Activated T-cell treated with anti-CD3 and anti-CD28 coated beads, Interleukin-2, amount 50 U/mL, for 72 hours (primary cell): Measurements from ENCODE around the gene CACHD1. TPM values are rescaled to one million over a fixed set of nuclear protein-coding genes. Genes with fewer than 3 reads are reported as not detected.

Source experiments
- ATAC-seq, 2 donors: fragments of 150-1000 bp; cut with Tn5 transposase; replicated peaks in 1 of 2; 2 replicates each; pipeline ENCODE4 v1.10.0; 2021; ENCODE audit warnings: moderate library complexity in 2 of 2, mild to moderate bottlenecking in 1 of 2
- DNase-seq, 2 donors: peaks; one replicate each; pipeline ENCODE4 v3.0.0; 2021 to 2022; ENCODE audit warnings: mixed read lengths in 1 of 2
- H3K27ac Mint-ChIP-seq: one replicate; pipeline ENCODE4 v1.8.0; 2022; ENCODE audit warnings: mild to moderate bottlenecking, moderate library complexity, mixed read lengths
- H3K27me3 Mint-ChIP-seq: one replicate; pipeline ENCODE4 v1.8.0; 2022; ENCODE audit warnings: low read depth, mixed read lengths
- H3K36me3 Mint-ChIP-seq, 2 donors: one replicate each; pipeline ENCODE4 v1.8.0; 2022; ENCODE audit warnings: mixed read lengths in 2 of 2, mild to moderate bottlenecking in 1 of 2; ENCODE audit not compliant: insufficient read depth in 2 of 2
- H3K4me1 Mint-ChIP-seq: one replicate; pipeline ENCODE4 v1.8.0; 2022; ENCODE audit warnings: low read depth, mixed read lengths
- H3K4me3 Mint-ChIP-seq, 2 donors: one replicate each; pipeline ENCODE4 v1.8.0; 2022; ENCODE audit warnings: mild to moderate bottlenecking in 2 of 2, mixed read lengths in 2 of 2, moderate library complexity in 2 of 2
- H3K9me3 Mint-ChIP-seq, 2 donors: one replicate each; pipeline ENCODE4 v1.8.0; 2022; ENCODE audit warnings: mixed read lengths in 2 of 2
- total RNA-seq, 2 donors: library from RNA; stranded (reverse); gene quantifications; one replicate each; pipeline ENCODE4 v1.2.3, GENCODE V29; 2022

Gene CACHD1
- total RNA-seq, 2 donors from 2014 or later, result 1.6 to 3.7 TPM

GRCh38 chr1:64458915-64459314 lies 11.0 kb upstream of the CACHD1 start:
- Mint-ChIP-seq H3K36me3 (no peaks in the 10 kb centered on the region), H3K9me3 (no peaks in the 10 kb centered on the region), H3K4me1 (no peaks in the 10 kb centered on the region), H3K27me3 (no peaks in the 10 kb centered on the region), H3K27ac (no peak overlapping the region), H3K4me3 (no peak overlapping the region)
- DNase-seq (no peak), ATAC-seq (no peak)

DNA sequence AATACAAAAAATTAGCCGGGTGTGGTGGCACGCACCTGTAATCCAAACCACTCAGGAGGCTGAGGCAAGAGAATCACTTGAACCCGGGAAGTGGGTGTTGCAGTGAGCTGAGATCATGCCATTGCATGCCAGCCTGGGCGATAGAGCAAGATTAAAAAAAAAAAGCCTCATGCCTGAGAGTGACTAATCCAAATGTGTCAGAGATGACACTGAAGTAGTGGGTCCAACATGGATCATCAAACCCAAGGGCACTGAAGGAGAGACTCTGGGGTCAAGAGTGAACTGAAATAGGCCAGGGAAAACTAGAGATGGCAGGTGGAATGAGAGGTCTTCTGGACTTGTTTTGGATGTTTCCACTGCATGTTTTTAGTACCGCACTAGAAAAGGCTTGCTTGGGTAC lies 10.2 kb upstream of the CACHD1 start:
- no peak for DNase-seq
- no peak for ATAC-seq
- Mint-ChIP-seq H3K9me3 (no peaks in the 10 kb centered on the region), H3K27ac (no peak overlapping the region), H3K36me3 (no peaks in the 10 kb centered on the region), H3K4me3 (no peak overlapping the region), H3K27me3 (no peaks in the 10 kb centered on the region), H3K4me1 (no peaks in the 10 kb centered on the region)

GRCh38 chr1:64466033-64466432 lies 3.9 kb upstream of the CACHD1 start:
- no peak overlapping the region for H3K27ac Mint-ChIP-seq
- H3K9me3 Mint-ChIP-seq, result no peaks in the 10 kb centered on the region
- H3K4me3 Mint-ChIP-seq, result no peak overlapping the region
- ATAC-seq, result no peak
- no peak for DNase-seq
- peaks cover 4% of the 10 kb centered on the region for H3K4me1 Mint-ChIP-seq
- no peaks in the 10 kb centered on the region for H3K36me3 Mint-ChIP-seq
- H3K27me3 Mint-ChIP-seq, result peaks cover 28% of the 10 kb centered on the region

GRCh38 chr1:64469116-64469976 lies 583 bp upstream of the CACHD1 start:
- H3K27me3 Mint-ChIP-seq, result peaks cover 42% of the 10 kb centered on the region

DNA sequence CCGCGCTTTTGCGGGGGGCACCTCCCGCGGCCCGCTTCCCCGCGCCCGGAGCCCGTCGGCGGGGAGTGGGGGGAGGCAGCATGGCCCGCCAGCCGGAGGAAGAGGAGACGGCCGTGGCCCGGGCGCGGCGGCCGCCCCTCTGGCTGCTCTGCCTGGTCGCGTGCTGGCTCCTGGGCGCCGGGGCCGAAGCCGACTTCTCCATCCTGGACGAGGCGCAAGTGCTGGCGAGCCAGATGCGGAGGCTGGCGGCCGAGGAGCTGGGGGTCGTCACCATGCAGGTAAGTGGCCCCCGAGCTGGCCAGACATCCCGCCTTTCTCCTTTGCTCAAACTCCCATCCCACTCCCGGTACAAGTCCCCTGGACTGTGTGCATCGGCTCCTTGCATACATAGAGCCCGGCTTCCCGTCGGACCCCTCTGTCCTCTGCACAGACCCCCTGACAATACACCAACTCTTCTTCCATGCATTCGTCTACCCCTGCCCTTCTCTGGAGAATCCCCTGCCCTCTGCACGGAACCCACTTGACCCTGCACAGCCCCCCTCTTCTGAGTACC lies 812 bp downstream of the CACHD1 start:
- DNase-seq, result peak; percentile 25 to 29
- Mint-ChIP-seq H3K27ac (no peak overlapping the region), H3K4me1 (peaks cover 17% of the 10 kb centered on the region), H3K27me3 (peaks cover 42% of the 10 kb centered on the region), H3K36me3 (peaks cover 0 to 1% of the 10 kb centered on the region in 2 donors), H3K4me3 (peak overlapping the region; percentile 79 to 93), H3K9me3 (no peaks in the 10 kb centered on the region)
- peak; percentile 52 to 54 for ATAC-seq

More at GRCh38 chr1:64469116-64469976, 583 bp upstream of the CACHD1 start:
- Mint-ChIP-seq H3K4me1 (peaks cover 17% of the 10 kb centered on the region), H3K9me3 (no peaks in the 10 kb centered on the region), H3K36me3 (peaks cover 0 to 1% of the 10 kb centered on the region in 2 donors), H3K27ac (no peak overlapping the region), H3K4me3 (peak overlapping the region; percentile 68 to 93)
- ATAC-seq (peak; percentile 1 to 2), DNase-seq (peak in 1 of 2 donors; percentile 6)

DNA sequence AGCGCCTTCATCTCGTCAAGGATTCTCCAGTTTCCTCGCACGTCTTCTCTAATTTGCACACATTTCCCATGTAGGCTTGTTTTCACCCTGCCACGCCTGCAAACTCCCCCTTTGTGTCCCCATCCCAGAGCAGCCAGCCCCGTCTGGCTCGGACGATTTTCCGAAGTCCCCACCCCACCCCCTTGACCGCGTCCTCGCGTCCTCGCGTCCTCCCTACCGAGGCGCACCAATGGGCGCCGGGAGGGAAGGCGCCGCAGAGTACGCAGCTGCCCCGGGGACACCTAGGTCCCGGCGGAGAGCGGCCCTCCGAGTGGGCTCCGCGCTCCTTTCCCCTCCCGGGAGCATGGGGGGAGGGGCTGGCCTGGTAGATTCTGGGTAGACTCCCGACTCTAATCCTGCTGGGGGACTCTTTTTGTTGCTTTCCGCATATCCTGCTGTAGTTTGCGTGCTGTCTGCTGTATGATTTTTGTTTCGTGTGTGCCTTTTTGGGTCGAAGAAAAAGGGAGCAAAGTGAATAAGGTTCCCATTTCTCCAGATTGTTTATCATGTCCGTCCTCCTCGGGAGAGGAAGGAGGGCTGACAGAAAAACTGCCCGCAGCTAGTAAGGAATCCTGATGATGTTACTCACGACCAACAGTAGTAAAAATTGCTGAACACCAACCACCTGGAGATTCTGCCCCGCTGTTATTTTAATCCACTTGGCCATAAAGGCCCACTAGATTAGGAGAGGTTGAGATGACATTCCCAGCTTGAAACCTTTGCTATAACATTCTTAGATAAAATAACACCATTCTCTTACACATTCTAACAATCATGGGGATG lies 1.5 kb downstream of the CACHD1 start:
- Mint-ChIP-seq H3K36me3 (peaks cover 0 to 1% of the 10 kb centered on the region in 2 donors), H3K27ac (no peak overlapping the region), H3K4me3 (peak overlapping the region; percentile 79 to 93), H3K4me1 (peaks cover 17% of the 10 kb centered on the region), H3K27me3 (peaks cover 42% of the 10 kb centered on the region), H3K9me3 (no peaks in the 10 kb centered on the region)
- peak; percentile 28 to 33 for ATAC-seq
- peak; percentile 11 to 23 for DNase-seq

GRCh38 chr1:64472040-64472376 lies 2.1 kb downstream of the CACHD1 start:
- DNase-seq, result no peak
- Mint-ChIP-seq H3K9me3 (no peaks in the 10 kb centered on the region), H3K27ac (peak overlapping the region; percentile 3), H3K4me3 (peak overlapping the region; percentile 79 to 93), H3K36me3 (peaks cover 0 to 1% of the 10 kb centered on the region in 2 donors), H3K4me1 (peaks cover 17% of the 10 kb centered on the region), H3K27me3 (peaks cover 42% of the 10 kb centered on the region)
- no peak for ATAC-seq

DNA sequence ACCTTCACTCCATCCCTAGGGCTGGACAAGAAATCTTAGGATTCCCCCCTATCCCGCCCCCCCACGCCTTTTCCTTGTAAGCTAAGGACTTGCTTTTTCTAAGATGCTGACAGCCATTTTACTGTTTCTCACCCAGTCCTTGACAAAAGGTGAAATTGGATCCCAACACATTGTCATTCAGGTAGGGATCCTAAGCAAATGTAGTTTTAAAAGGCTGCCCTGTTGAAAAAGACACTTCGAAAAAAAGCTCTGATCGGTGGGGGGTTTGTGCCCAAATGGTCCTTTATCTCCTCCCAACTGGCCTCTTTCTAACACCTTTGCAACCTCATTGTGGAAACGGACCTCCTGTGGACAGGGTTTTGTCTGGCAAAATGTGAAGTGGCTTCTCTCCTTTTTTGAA lies 2.9 kb downstream of the CACHD1 start:
- ATAC-seq (no peak), DNase-seq (no peak)
- Mint-ChIP-seq H3K27me3 (peaks cover 36% of the 10 kb centered on the region), H3K4me3 (no peak overlapping the region), H3K9me3 (no peaks in the 10 kb centered on the region), H3K36me3 (peaks cover 0 to 1% of the 10 kb centered on the region in 2 donors), H3K27ac (no peak overlapping the region), H3K4me1 (peaks cover 17% of the 10 kb centered on the region)

- Mint-ChIP-seq H3K9me3 (no peaks in the 10 kb centered on the region), H3K27me3 (peaks cover 30% of the 10 kb centered on the region), H3K4me1 (peaks cover 17% of the 10 kb centered on the region), H3K36me3 (peaks cover 0 to 1% of the 10 kb centered on the region in 2 donors), H3K27ac (no peak overlapping the region), H3K4me3 (no peak overlapping the region)
- no peak for DNase-seq
- no peak for ATAC-seq
Observed at GRCh38 chr1:64473367-64473766, 3.4 kb downstream of the CACHD1 start.

DNA sequence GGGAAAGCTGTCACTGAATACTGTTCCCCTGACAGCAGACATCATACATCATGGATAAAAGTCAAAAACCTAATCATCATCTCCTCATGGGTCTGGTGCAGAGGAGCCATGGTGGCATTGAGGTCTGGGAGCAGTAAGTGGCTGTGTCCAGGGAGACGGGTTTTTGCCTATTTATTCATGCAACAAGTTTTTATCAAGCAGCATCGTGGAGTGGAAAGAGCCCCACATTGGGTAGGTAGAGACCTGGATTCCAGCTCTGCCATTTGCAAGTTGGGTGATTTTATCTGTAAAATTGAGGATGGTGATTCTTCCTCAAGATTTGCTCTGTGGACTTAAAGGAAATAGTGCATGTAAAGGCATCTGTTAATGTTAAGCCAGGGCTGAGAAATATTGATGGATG lies 4.2 kb downstream of the CACHD1 start:
- no peak overlapping the region for H3K27ac Mint-ChIP-seq
- peaks cover 22% of the 10 kb centered on the region for H3K27me3 Mint-ChIP-seq
- DNase-seq, result no peak

GRCh38 chr1:64474665-64475439 lies 4.9 kb downstream of the CACHD1 start:
- Mint-ChIP-seq H3K27ac (no peak overlapping the region), H3K27me3 (peaks cover 18% of the 10 kb centered on the region), H3K36me3 (peaks cover 0 to 1% of the 10 kb centered on the region in 2 donors), H3K9me3 (no peaks in the 10 kb centered on the region), H3K4me1 (peaks cover 17% of the 10 kb centered on the region), H3K4me3 (no peak overlapping the region)
- no peak for ATAC-seq
- DNase-seq, result no peak

More for the DNA sequence above, 4.2 kb downstream of the CACHD1 start:
- ATAC-seq, result no peak
- Mint-ChIP-seq H3K9me3 (no peaks in the 10 kb centered on the region), H3K4me1 (peaks cover 17% of the 10 kb centered on the region), H3K36me3 (peaks cover 0 to 1% of the 10 kb centered on the region in 2 donors), H3K4me3 (no peak overlapping the region)

DNA sequence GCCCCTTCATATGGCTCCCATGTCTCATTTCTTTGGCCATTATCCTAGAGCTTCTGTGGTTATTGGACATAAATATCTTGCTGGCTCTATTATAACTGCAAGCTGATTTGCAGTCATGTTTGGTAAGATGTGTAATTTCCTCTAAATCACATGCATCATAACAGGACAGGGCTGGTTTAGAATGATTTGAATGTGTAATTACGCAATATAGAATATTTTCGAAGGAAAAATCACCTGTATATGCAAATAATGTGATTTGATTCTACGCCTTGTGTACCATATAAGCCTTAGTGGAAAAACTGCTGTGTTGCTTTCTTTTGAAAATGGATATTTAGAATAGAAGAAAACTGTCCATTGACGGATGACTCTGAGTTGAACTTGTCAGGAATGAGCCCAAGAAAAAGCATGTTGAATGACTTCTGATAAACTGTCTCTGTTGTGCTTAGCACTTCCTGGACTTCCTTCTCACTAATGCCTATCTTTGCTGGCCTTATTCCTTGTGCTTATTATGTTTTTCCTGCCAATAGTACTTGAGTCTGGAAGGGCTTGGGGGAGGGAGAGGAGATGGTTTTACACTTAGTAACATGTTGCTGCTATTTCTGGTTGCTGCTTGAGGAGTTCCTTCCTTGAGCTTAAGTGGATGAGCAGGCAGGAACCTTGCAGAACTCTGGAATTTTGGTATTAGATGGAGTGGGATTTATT lies 6.5 kb downstream of the CACHD1 start:
- Mint-ChIP-seq H3K36me3 (peaks cover 0 to 1% of the 10 kb centered on the region in 2 donors), H3K9me3 (no peaks in the 10 kb centered on the region), H3K4me3 (no peak overlapping the region), H3K27ac (no peak overlapping the region), H3K27me3 (peaks cover 15% of the 10 kb centered on the region), H3K4me1 (peaks cover 9% of the 10 kb centered on the region)
- DNase-seq (no peak), ATAC-seq (no peak)
